ENCODE data around the gene ZNRF2.

Gene ZNRF2

DNA sequence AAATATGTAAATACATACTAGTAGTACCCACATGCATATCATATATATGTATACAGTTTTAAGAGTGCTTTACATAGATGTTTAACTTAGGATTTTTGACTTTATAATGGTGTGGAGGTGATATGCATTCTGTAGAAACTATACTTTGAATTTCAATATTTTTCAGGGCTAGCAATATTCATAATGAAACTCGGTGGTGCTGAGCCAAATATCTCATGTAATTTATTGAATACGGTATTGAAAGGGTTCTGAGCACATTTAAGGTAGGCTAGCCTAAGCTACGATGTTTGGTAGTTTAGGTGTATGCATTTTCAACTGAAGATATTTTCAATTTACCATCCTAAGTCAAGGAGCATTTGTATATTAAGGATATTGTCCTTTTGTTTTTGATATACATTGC is 36.0 kb downstream of the ZNRF2 start:
- no peak for DNase-seq (ENCODE audit: low read depth in 2 of 2, low spot score in 1 of 2)

DNA sequence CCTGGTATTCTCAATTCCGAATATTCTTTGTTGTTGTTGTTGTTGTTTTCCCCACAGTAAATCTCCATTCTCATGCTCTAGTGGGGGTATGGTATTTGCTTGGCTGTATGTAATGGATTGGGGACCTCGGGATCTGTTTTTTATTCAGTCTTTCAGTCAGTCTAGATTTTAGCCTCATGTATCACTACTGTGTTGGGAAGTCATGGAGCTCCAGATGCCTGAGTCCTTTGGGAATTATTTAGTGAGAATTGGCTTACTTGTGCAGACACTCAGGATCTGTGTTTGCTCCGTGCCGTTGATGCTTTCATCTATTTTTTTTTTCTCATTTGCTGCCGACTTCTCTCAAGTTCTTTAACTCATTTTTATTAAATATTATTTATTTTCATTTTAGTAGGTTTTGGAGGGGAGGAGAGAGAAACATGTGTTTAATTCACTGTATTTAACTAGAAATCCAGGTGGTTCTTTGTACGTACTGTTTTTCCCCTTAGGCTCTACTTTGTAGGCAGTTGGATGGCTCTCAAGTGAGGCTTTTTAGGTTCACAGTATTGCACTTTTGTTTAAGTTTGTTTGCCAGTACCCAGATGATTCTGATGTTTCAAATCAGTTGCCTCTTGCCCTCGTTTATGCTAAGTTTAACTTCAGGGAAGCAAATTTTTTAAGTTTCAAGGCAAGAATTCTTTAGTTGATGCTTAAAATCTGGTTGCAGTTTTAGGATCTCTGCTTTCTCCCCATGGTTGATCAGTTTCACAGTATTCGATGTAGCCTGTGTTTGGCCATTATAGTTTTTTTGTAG is 36.9 kb downstream of the ZNRF2 start:
- DNase-seq (ENCODE audit: low read depth in 2 of 2, low spot score in 1 of 2): no peak

DNA sequence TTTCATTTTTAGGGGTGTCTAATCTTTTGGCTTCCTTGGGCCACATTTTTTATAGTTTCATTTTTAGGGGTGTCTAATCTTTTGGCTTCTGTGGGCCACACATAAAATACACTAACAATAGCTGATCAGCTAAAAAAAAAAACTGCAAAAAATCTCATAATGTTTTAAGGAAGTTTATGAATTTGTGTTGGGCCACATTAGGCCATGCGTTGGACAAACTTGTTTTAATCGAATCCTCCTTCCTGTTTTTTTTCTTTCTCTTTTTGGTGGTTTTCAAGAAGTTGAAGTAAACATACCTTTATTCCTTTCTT is 37.4 kb downstream of the ZNRF2 start:
- no peak for DNase-seq (ENCODE audit: low read depth in 2 of 2, low spot score in 1 of 2)

DNA sequence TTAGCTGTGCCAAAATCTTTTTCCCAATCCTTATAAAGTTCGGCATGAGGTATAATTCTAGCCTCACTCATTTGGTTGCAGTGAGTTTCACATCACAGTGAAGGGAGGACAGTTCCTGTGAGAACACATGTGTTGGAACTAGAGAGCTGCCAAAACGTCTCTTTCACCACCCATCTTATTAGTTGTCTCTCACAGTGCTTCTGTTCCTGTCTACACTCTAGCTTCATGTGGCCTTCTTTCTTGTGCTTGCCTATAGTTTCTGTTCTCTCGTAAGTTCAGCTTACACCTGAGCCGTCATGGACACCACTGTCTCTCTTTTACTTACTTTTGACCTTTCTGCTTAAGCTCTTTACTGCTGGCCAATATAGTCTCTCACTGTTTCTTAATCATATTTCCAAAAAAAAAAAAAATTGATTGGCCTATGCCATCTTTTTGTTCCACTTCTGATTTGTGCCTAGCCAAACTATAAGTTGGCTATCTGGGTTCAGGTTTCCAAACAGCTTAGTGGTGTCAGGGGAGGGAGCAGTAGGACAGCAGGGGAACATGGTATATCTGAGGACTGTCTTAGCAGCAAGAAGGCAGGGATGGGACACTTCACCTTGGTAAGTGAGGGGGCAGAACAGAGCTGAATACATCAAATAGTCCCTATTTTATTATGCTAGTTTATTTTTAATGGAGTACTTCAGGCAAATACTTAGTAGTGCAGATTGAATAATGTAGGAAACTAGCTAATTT is 38.0 kb downstream of the ZNRF2 start:
- DNase-seq (ENCODE audit: low read depth in 2 of 2, low spot score in 1 of 2): no peak

DNA sequence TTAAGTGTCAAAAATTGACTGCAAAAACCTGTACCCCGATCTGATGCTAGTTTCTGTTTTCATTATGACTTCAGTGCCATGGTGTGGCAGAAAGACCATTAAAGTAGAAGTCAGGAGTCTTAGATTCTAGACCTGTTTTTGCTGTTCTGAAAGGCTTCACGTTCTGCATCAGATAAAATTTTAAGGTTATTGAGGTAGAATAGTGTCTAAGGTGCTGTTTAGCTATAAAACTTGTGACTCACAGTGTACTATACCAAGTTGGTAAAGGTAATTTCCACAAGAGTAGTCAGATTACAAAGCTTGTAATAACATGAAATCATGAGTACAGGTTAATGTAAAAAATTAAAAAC is 38.6 kb downstream of the ZNRF2 start:
- DNase-seq (ENCODE audit: low read depth in 2 of 2, low spot score in 1 of 2): no peak

DNA sequence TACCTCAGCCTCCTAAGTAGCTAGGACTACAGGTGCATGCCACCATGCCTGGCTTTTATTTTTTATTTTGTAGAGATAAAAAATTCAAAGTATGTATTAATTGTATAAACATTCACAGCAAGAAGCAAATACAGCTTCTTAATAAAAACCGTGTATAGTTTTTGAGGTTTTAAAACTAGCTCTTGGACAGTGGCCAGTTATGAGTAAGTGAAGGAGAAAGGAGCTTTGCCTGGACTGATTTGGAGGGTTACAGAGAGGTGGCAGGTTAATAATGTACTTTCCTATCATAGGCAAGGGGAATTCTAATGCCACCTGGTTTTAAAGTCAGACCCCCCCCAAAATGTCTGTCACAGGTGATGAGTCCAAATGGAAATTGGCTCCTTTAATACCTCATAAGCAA is 43.4 kb downstream of the ZNRF2 start:
- DNase-seq (ENCODE audit: low read depth in 2 of 2, low spot score in 1 of 2): no peak

DNA sequence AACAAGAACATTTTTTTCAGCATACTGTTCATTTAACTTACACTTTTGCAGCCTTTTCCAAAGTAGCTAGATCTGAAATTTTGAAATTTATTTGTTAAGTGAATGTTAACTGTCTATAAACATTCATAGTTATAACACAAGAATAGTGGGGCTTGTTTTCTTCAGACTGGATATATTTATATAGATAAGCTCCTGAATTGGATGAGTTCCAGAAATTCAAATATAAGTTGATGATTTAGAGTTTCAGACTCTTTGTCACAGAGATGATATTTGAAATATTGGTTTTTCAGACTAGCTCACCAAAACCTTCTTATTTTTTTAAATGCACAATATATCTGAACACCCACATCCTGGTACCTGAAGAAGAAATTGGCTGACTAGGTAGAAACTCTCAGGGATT is 44.0 kb downstream of the ZNRF2 start:
- DNase-seq (ENCODE audit: low read depth in 2 of 2, low spot score in 1 of 2): no peak

DNA sequence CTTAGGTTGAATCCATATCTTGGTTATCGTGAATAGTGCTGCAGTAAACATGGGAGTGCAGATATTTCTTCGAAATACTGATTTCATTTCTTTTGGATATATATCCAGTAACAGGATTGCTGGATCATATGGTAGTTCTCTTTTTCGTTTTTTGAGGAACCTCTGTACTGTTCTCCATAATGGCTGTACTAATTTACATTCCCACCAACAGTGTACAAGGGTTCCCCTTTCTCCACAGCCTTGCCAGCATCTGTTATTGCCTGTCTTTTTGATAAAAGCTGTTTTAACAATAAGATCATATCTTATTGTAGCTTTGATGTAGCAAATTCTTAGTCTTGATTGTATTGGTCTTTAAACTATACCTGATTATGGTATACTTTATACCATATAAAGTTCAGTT is 45.3 kb downstream of the ZNRF2 start:
- no peak for DNase-seq (ENCODE audit: low read depth in 2 of 2, low spot score in 1 of 2)

DNA sequence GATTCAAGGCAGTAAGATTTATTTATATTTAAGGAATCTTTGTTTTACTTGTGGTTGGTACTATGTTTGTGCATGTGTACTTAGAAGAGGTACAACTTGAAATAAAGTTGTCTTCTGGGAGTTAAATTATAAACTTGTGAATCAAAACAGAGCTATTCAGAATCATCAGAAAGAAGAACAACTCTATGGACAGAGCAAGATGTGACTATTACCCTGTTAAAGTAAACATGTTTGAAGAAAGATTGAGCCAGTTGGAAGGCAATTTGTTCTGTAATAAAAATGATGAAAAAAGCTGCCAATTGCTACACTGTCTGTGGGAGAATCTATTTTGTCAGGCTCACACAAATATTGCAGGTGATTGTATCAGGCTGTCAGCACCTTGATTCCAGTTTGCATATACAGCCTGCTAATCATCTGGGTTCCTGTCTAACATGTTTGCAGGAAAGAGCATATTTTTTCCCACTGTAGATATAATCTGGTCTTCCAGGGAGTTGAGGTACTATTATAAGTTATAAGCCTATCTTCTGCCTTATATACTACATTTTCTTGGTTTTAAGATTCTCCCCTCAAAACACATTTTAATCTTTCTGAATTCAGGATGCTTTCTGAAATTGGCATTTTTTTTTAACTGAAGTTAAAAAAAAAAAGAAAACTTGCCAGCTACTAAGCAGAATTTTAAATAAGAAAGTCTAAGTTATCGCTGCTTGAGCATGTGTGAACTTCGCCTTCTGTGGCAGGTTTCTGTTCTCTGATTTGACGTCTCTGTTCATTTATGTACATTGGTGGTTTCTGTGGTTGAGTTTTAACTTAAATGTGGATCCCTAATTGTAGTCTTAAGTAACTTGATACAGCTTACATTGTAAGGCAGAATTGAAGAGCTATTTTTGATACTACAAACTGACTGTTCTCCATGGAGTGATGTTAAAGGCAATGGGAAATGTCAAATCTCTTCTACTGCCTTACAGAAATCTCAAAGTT is 46.0 kb downstream of the ZNRF2 start:
- DNase-seq (ENCODE audit: low read depth in 2 of 2, low spot score in 1 of 2): no peak

DNA sequence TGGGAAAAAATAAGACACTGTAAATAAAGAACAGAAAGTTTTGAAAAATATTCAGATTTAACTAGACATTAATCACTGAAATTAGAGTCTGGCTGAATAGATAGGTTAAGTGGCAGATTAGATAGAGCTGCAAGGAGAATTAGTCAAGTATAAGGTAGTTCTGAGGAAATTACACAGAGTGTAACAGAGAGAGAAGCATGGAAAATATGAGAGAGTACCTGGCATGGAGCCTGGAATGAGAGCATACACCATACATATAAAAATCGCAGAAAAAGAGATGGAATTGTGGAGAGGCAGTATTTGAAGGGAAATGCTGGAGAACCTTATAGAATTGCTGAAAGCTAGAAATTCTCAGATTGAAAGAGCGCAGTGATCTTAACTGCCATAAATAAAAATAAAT is 46.9 kb downstream of the ZNRF2 start:
- DNase-seq (ENCODE audit: low read depth in 2 of 2, low spot score in 1 of 2): no peak

DNA sequence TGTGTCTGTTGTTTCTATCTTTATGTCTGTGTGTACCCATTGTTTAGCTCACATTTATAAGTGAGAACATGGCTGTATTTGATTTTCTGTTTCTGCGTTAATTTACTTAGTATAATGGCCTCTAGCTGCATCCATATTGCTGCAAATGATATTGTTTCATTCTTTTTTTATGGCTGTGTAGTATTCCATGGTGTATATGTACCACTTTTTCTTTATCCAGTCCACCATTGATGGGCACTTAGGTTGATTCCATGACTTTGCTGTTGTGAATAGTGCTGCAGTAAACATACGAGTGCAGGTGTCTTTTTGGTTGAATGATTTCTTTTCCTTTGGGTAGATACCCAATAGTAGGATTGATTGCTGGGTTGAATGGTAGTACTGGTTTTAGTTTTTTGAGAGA is 48.2 kb downstream of the ZNRF2 start:
- DNase-seq (ENCODE audit: low read depth in 2 of 2, low spot score in 1 of 2): no peak

DNA sequence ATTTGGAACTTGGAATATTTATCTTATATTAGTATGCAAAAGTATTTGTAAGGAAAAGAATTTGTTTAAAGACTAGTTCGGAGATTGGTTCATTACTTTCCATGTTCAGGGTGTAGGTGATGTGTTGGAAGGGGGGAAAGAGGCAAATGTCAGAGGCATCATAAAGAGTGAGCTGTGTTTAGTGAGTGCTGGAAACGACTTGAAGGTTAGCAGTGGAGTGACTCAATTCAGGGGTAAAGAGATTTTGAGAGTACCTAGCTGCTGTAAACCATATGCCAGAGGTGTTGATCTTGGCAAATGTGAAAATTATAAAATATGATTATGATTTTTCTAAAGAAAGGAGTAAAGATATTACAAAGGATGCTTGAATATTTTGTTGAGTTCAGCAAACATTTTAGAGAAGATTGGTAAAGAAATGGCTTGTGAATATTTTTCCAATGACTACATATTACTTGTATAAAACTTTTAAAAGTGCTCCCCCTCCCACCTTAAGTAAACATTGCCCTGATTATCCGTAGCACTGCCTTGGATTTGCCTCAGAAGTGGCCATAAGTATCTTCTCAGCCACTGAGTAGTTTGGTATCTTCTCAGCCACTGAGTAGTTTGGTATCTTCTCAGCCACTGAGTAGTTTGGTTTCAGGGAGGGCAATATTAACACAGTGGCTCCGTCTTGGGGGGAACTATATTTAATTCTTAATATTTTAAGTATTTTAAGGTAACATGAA is 51.5 kb downstream of the ZNRF2 start:
- no peak for DNase-seq (ENCODE audit: low read depth in 2 of 2, low spot score in 1 of 2)

DNA sequence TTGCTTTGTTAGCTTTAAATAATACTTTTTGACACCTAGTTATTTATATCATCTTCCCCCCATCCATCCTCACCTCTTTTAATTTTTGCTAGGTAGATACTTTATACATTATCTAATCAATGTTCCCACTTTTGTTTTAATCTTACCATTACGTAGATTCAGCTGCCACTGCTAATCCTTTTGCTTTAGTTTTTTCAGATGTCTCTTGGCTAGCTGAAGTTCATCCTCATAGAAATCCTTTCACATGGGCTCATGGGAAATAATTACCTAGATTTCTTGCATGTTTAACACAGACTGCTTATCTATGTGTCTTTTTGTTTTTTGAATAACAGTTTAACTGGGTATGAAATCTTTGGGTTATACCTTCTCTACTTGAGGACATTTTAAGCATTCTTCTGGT is 60.1 kb downstream of the ZNRF2 start:
- no peak for DNase-seq (ENCODE audit: low read depth in 2 of 2, low spot score in 1 of 2)

DNA sequence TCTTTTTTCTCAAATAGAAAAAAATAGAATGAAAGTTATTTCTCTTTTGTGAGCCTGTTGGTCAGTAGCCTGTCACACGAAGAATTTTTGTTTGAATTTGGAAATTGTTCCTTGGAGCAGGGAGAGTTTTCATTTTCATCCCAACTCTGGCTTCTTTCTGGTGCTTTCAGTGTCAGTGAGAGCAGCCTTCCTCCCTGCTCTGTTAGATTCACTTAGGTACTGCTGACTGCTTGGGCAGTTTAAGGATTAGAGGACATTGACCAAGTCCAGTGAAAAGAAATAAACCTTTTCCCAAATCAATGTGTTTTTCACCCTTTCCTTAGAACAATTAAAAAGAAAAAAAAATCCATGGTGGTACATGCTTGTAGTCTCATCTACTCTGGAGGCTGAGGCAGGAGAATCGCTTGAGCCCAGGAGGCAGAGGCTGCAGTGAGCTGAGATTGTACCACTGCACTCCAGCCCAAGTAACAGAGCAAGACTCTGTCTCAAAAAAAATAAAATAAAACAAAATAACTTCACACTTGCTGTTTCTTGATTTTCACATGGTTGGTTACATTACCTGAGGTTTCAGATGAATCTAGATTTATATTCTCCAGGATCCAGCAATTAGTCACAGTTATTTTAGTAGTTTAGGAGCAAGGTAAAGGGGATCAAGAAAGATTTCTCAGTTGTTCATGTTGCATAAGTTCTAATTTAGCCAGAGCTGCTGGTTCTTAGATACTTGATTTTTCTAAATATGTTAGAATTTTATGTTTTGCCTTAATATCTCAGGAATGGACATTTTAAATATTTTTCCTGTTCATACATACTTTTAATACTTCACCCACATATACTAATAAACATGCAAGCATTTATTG is 63.1 kb downstream of the ZNRF2 start:
- no peak for DNase-seq (ENCODE audit: low read depth in 2 of 2, low spot score in 1 of 2)

DNA sequence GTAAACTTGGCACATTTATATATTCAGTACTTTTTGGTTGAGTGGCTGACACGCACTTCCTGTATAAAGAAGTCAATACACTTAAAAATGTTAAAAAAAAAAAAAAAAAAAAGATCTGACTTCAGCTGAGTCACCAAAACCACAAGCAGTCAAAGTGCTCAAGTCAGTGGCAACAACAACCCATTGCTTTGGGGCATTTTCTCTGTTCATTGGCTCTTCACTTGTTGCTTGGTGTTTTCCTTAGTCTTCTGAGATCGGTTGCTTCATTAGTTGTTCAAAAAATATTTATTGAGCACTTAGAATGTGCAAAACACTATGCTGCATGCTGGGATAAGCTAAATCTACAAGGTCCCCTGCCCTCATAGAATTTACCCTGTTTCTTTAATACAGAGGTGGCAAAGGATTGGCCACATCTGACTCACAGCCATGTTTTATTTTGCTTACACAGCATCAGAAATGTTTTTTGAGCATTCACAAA is 63.7 kb downstream of the ZNRF2 start:
- peak; percentile 7 to 16 for DNase-seq (ENCODE audit: low read depth in 2 of 2, low spot score in 1 of 2)

DNA sequence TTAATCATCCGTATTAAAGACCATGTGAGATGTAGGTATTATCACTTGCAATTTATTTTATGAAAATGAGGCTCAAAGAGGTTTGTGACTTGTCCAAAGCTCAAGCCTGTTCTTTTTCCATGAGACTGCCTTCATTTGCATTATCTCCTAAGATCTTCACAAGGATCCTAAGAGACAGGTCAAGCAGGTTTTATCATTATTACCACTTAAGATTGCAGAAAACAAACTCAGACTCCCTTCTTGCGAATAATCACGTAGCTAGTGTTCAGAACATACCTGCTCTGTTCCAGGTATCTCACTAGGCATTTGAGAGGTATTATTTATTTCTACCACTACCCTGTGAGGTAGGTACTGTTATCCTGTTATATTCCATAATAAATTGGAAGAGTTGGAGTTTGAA is 64.8 kb downstream of the ZNRF2 start:
- no peak for DNase-seq (ENCODE audit: low read depth in 2 of 2, low spot score in 1 of 2)

DNA sequence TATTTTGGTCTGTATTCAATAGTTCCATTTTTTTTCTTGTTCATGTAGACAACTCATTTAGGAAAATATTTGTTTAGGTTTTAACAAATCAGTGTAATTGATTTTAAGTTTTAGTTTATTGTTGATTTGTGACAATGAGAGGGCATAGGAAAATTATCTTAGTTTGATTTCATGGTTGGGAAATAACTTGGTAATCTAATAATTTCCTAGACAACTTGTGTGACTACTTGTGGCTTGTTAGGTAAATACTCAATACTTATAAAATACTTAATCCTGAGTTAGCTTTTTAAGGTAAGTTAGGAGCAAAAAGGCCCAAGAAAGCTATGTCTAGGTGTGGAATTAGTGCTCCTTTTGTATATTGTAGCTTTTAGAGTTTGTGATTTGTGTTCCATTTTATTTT is 65.4 kb downstream of the ZNRF2 start:
- DNase-seq (ENCODE audit: low read depth in 2 of 2, low spot score in 1 of 2): no peak

DNA sequence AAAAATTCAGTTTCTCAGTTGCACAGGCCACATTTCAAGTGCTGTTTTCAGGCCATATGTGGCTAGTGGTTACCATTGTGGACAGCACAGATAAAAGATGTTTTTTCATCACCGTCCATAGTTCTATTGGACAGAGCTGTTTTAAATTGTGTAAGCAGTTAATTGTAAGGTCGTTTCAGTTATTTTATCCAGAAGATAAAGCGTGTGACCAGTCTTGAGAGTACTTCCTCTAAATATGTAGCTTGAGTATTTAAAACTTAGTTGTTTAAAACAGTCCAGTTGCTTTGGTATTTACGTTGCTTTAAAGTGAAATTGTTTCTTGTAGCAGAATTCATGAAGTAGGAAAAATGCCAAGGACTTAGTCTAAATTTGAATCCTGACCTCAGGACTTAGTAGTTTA is 66.9 kb downstream of the ZNRF2 start:
- DNase-seq (ENCODE audit: low read depth in 2 of 2, low spot score in 1 of 2): no peak

DNA sequence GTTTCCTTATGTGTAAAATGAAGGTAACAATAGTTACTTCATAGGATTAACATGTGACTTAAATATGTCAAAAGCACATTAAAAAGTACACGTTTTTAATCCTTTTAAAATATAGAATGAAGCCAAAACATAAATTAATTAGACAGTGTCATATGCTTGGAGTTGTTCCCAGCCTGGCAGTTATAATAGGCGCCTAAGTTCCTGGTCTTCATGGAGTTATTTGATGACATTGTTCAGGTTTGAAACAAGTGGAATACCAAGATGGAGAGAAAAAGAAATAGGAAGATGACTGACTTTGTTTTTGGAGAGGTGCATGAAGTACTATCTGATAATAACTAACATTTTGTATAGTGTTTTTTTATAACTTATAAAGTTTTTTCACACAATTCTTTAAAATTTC is 67.3 kb downstream of the ZNRF2 start:
- DNase-seq (ENCODE audit: low read depth in 2 of 2, low spot score in 1 of 2): no peak

DNA sequence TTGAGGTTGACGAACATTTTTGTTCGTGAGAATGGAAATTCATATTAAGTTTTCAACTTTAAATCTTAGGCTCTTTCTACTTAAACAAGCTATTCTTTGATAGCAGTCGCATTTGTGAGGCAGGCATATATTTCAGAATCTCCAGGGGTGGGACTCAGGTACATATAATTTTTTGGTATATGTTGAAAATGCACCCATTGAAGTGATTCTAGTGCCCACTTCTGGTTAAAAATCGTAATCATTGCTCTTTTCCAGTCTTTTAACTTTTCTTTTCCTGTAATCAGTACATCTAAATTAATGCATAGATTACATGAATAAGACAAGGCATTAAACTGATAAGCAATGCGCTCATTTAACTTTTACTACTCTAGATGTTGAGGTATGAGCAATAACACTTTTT is 67.8 kb downstream of the ZNRF2 start:
- DNase-seq (ENCODE audit: low read depth in 2 of 2, low spot score in 1 of 2): no peak
